Fibroblast of skin of scalp (primary cell): ENCODE results near the gene NTF3.

Experiments used
- DNase-seq: peaks from one replicate; pipeline ENCODE4 v3.0.0-alpha.2; 2013

Gene NTF3

DNA sequence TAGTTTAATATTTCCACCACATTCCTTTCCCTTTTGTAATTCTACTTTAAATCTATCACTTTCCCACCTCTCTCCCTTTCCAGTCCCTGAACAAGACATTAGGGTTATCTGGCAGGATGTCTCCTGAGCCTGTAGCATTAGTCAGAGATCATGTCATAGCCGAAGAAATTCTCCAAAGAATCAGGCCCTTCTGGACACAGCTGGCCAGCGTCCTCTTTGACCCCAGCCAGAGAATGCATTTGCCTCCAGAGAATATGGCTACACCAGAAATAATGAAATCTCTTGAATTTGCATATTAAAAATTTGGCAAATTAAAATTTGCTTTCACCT, 56.7 kb downstream of the NTF3 start:
- peak; percentile 54 for DNase-seq

DNA sequence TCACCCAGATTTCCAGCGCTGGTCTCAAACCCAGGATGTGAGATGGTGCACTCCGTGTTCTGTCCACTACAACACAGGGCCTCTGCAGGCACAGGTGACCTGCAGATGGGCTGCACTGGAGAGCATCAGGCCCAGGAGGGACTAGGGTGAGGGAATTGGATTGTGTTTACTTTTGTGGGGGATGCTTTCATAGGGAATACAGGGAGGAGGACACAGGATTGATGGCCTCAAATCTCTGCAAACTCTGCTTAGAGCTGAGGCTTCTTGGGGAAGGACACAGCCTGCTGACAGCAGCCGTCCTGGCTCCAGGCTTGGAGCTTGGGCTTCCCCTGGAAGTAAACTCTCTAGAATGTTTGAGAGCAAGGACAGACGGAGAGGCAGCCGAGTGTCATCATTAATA, 57.1 kb downstream of the NTF3 start:
- DNase-seq: no peak

DNA sequence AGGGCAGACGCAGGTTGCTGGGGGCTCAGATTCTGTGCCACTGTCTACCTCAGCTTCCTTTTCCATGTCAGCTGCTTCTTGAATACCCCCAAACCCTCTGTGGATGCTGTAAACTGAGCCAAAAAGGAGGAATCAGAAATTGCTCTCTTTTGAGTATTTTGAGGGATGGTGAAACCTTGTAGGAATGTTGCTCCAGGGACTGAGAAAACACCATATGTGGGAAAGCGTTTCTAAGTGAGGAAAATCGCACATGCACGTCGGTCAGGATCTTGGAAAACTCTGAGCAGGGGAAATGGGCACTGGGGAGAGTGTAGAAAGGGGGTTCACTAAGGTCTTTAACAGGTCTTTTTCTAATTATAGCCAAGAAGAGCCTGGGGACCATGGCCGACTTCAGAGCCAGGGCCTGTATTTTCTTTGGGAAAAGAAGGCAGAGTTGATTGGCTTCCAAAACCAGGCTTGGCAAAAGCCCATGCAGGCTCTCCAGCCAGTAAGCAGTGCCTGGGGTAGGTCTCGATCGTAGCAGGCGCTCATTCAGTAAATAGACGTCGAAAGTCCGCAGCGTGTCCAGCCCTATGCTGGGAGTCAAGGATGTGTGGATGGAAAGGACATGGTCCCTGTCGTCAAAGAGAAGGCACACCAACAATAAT, 58.0 kb downstream of the NTF3 start:
- DNase-seq: peak; percentile 46

DNA sequence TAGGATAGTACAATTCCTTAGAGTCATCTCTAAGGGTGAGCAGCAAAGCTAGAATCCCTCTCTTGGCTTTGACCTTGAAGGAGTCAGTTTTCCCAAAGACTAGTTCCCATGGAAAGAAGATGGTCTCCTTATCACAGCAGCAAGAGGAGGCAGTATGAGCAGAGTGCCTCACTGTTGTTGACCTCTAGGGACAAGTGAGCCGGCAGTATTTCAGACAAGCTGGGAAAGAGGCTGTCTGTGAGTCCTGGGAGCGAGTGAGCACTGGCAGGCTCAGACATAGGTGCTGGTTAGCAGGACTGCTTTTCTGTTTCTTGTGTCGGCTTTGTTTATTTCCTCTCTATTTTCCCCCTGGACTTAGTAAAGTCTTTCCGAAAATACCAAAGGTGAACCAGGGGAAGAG, 60.7 kb downstream of the NTF3 start:
- DNase-seq: no peak

DNA sequence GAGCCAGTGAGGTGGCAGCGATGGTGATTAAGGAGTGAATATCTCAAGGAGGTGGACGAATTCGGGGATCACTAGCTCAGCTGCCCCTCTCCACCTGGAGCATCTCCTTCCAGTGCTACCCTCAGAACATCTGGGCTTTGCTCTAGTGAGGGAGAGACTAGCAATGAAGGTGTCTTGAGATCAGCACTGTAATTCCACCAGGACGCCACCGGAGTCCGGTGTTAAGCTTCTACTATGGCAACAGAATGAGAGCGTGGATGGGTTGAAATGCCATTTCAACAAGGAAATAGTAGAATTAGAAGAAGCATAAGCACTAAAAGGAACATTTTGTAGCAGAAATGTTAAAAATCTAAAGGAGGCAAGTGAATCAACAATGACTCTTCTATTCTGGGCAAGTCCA, 61.1 kb downstream of the NTF3 start:
- DNase-seq: no peak

DNA sequence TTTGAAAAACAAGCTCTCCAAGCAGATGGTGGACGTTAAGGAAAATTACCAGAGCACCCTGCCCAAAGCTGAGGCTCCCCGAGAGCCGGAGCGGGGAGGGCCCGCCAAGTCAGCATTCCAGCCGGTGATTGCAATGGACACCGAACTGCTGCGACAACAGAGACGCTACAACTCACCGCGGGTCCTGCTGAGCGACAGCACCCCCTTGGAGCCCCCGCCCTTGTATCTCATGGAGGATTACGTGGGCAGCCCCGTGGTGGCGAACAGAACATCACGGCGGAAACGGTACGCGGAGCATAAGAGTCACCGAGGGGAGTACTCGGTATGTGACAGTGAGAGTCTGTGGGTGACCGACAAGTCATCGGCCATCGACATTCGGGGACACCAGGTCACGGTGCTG, 62.4 kb downstream of the NTF3 start:
- DNase-seq: no peak

DNA sequence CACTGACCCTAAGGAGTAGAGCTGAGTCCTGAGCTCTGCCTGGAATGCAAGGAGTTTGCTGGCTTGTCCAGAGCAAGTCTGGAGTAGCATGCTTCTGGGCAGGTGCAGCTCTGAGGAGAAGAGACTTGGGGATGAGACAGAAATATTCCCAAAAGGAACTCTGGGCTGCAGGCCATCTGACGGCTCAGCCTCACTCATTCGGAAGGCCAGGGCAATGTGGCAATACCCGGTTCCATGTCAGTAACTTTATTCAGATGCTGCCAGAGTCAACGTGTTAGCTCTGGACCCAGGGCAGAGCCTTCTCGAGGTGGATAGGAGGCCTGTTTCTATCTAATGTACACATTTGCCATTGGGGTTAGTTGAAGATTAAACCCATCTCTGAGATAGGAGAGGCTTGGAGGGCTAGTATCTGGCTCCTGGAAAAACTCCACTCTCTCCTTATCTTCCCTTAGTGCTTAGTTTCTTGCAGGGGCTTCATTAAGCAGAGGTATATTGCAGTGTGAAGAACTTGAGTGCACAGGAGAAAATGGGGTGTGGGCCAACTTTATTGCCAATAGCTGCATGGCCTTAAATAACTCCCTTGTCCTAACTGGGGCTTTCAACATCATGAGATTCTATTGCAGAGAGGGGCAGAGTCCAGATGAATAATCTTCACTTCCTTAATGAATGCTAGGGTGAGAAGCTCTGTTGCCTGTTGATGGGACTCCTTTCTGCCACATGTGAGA, 65.6 kb downstream of the NTF3 start:
- DNase-seq: no peak

DNA sequence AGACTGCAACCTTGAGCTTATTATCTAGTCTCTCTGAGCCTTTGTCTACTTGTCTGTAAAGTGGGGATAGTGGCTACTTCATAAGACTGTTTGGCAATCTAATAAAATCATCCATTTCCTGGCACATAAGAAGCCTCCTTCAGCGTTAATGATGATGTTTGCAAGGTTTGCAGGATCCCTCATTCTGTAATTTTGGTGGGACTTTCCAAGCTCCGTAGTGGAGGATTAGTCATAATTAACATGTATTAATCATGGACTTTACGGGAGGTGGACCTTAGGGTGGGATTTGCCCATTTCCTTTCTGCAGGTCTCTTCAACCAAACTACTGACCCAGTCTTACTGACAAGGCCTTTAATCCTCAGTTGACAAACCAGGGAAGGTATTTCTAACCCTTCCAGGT, 66.2 kb downstream of the NTF3 start:
- no peak for DNase-seq

DNA sequence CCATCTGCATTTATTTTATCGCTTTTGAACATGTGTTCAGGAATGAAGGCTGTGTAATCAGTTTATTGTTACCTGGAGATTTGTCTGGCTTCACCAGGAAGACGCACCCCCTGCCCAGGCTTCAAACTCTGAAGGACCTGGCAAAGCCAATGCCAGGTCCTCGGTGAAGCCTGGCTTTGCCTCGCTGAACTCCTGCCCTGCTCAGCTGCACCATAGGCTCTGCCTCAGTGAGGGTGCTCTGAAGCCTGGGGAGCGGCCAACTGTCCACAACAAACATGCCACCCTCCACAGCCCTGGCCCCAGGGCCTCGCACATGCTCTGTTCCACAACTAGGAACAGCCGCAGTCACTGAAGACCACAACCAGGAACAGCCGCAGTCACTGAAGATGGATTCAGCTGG, 66.9 kb downstream of the NTF3 start:
- DNase-seq: no peak

DNA sequence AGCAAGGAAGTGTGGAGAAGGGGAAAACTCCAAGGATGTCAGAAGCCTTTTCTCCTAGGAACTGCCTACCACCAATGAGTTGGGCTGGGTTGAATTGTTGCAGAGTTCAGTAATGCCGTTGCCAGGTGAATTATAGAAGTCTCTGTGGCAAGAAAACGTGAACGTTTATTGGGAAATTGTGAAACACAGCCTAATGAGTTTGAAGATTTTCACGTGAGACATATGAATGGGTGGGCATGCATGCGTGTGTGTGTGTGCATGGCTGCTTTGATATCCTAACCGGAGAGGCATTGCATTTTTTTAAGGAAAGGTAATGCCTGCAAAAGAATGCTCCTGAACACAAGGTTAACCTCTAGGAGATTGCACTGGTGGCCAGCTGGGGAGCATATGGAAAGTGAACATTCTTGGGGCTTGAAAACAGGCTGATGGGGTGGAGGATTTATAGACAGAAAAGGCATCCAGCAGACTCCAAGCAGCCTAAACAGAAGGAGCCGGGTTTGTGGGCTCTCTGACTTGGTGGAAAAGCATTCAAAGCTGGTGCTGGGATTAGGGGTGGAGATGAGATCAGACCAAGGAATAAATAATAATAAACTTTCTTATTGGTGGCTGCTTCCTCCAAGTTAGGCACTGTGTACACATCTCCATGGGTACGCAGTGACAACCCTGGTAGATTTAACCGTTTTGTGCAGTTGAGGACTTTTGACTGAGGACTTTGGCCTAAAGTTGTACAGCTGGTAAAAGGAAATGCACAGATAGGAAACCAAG, 67.8 kb downstream of the NTF3 start:
- peak; percentile 91 for DNase-seq

DNA sequence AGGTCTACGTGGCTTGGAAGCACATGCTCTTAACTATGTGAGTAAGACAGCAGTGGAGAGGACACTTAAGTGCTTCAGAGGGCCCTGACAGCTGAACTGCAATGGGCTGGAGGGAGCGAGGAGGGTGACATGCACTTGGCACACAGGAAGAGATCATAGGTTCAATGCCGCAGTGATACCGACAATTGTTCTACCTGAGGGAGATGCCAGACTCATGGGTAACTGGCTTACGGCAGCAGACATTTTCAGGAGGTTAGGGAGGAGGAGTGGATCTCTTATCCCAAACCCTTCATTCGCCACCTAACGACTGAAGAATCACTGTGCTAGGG, 68.4 kb downstream of the NTF3 start:
- DNase-seq: no peak

DNA sequence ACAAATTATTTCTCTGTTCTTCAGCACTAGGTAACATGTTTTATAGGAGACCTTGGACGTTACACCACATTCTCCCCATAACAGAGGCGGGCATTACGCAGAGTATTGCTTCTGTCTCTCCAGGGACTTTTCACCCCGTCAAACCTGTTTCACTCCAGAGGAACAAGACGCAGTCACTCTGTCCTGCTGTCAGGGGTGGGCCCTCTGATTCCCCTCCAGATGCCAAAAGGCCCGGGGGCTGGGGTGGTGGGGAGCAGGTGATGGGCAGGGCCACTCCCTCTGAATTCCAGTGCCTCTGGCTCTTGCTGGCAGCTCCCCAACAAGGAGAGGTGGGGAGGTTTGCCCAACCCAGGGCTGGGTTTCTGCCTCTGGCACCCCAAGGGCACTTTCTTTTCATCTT, 71.9 kb downstream of the NTF3 start:
- no peak for DNase-seq

DNA sequence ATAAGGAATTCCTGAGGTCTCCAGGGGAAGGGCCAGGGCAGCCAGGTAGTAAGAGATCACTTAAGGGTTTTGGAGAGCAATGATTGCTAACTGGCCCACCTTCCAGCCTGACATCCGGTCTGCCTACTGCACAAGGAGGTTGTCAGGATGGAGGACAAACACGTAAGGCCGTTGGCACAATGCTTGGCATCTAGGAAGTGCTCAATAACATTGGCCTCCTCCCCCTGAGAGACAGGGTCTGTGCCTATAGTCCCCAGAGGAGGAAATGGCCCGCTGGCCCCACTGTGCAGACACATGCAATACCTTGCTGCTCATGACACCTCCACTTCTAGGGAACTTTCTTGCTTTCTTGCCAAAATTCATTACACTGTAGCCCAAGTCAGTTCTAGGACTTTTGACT, 73.2 kb downstream of the NTF3 start:
- DNase-seq: no peak

DNA sequence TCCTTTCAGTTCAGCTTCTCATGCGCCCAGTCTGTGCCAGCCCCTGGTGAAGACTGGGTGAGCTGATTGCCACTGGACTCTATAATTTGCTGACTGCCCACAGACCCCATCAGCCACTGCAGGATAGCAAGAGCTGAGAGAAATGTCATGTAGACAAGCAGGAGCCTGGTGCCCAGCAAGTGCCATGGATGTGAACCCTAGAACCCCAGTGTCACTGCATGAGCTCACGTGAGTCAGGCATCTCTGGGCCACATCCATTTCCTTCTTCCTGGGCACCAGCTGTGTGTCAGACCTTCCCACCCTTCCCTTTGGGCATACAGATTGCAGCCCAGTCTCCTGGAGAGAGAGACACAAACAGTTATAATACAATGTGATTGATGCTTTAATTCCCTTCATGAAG, 73.8 kb downstream of the NTF3 start:
- no peak for DNase-seq

DNA sequence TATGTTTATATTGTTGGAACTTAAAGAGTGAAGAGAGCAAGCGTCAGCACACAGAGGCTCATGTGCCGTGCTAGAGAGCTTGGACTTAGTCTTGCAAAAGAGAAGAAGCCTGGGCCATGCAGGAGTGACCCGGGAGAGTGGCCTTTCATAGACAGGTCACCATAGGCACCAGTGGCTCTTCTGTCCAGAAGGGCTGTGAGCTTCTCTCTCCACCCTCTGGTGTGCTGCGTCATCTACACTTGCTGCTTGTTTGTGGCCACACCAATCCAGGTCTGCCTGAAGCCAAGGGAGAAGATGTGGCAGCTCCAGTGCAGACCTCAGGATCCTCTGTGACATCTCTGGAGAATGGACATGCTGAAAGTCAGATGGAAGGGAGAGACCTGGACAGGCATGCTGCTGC, 74.4 kb downstream of the NTF3 start:
- no peak for DNase-seq

DNA sequence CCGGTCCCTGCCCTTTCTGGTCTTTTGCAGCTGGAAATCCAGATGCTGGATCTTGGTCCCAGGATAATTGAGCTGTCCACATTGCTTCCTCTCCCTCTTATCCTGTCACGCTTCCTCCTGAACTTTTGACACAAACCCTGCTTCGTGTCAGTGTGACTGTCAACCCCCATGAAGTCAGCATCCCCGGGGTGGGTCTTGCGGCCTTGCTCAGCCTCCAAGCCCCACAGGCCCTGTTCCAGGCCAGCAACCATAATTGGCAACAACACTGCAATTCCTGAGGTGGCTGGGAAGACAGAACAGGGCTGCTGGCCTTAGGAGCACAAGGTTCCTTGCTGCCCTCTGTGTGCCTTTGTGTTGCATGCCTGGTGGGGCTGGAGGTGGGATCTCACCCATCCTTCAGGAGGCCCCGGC, 74.9 kb downstream of the NTF3 start:
- peak; percentile 56 for DNase-seq

DNA sequence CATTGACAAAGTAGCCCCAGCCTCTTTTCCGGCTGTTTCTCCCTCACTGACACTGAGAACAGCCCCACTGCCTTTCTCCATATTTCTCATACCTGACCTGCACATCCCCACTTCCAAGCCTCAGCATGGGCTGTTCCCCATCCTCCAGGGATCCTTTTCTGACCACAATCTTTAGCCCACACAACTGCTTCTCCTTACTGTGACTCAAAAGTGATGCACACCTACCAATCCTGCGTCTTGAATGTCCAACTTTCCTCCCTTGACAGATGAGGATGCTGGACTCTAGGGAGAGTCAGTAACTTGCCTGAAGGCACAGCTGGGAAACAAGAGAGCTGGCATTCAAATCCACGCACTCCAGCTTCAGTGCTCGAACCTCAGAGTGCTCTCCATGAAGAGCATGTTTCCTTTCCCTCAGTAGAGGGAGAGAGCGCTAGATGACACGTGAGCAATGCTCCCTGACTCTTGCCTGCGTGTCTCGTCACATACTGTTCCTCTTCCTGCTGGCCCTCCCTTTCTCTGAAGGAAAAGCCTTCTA, 75.6 kb downstream of the NTF3 start:
- DNase-seq: no peak

DNA sequence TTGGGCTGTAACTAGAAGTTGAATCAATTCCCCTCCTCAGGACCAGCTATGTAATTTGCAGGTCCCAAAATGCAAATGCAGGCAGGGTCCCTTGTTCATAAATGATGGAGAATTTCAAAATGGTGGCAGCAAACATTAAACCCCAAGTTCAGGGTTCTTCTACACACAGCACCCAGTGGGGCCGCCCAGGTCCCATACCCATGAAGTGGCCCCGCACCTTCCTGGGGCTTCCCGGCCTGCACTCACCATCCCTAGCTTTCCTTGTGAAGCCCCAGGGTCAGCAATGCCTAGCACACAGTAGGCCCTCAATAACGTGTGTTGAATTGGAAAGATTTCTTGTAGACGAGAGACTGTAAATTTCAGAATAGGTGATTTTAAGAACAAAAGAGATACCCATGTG, 76.0 kb downstream of the NTF3 start:
- no peak for DNase-seq

DNA sequence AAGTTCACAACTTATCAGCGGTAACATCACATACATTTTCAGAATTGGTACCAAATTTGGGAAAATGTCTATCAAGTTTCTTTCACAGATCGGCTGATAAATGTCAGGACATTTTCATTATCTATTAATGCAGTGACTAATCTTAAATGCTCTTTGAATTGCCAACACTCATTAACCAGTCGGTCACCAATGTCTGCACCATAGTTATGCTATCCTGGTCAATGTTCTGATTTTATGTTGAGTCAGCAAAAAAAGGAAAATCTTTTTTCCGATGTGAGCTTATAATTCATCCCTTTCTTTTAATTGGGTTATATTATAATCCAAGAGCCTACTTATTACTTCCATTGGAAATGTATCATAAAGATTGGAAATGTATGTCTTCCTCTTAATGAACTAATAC, 77.2 kb downstream of the NTF3 start:
- no peak for DNase-seq

DNA sequence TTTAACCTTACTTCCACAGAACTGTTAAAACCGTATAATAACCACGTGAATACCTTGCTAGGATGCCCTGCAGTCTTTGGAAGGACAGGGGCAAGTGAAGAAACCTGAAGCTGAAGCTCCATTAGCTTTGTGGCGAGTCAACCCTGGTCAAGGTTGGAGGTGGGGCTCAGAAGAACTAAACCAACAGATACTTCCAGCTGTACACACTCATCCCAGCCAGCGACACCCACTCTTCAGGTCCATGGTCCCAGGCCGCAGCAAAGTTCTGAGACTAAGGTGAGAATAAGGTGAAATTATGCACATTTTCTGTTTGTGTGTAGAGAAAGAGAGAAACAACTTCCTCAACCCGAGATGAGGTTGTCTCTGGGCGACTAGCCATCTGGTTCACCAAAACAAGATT, 77.6 kb downstream of the NTF3 start:
- no peak for DNase-seq

DNA sequence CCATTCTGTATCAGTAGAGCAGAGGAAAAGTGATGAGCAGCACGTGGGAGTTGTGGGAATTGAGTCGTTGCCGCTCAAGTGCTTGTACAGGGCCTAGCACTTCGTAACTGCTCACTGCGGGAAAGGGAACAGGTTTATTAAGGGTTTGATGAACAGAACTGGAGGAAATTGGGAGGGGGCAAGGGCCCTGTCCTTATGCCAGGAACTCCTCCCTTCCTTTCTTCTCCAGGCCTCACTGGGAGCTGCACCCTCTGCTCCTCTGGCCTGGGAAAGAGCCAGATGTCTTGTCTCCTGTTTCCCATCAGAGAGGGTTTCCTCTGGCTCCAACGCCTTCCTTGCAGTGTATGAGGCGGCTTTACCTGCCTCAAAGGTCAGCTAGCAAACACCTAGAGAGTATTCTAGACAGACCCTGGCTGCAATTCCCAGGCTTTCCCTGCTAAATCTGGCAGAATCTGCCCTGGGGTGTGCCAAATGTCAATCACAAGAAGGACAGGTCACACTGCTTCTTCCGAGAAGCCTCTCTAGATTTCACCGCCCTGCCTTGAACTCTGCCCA, 78.4 kb downstream of the NTF3 start:
- DNase-seq: no peak

DNA sequence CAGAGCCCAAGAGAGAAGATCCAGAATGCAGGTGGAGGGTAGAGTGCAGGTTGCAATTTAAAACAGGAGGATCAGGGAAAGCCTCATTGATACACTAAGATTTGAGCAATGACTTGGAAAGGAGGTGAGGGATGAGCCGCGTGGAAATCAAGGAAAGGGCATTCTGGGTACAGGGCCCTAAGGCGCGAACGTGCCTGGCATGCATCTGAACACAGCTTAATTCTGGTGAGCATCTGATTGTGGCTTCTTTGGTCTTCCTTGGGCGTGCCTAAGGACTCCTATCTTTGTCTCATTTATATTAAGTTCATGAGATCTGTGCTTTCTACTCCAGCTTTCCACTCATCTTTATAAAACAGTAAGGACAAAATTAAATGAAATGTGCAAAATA, 79.3 kb downstream of the NTF3 start:
- no peak for DNase-seq
